H9 (cell line): ENCODE results near the gene AK8. TPM values are rescaled to one million over a fixed set of nuclear protein-coding genes. Genes with fewer than 3 reads are reported as not detected.

ENCODE experiments used
- DNase-seq: peaks from one replicate; pipeline ENCODE4 v3.0.0-alpha.2; 2017
- H2AFZ ChIP-seq: one replicate; pipeline ENCODE4 v1.6.1; 2013; ENCODE audit warnings: mild to moderate bottlenecking, low read length, control low read depth, moderate library complexity
- H2AK5ac ChIP-seq: 2 replicates; pipeline ENCODE4 v1.6.1; 2013; ENCODE audit warnings: low read length, control low read depth, mixed read lengths; ENCODE audit not compliant: insufficient read length
- H2BK120ac ChIP-seq: one replicate; pipeline ENCODE4 v1.6.1; 2013; ENCODE audit warnings: low read depth, mild to moderate bottlenecking, low read length, control low read depth, inconsistent platforms; ENCODE audit not compliant: poor library complexity, severe bottlenecking
- H2BK12ac ChIP-seq: 2 replicates; pipeline ENCODE4 v1.6.1; 2013; ENCODE audit warnings: low read length, control low read depth, mixed read lengths, low read depth; ENCODE audit not compliant: insufficient read length
- H2BK15ac ChIP-seq: 2 replicates; pipeline ENCODE4 v1.6.1; 2013; ENCODE audit warnings: low read depth, low read length, control low read depth
- H2BK20ac ChIP-seq: one replicate; pipeline ENCODE4 v1.6.1; 2013; ENCODE audit warnings: low read depth, mild to moderate bottlenecking, low read length, control low read depth, inconsistent platforms; ENCODE audit not compliant: poor library complexity, severe bottlenecking
- H2BK5ac ChIP-seq: 2 replicates; pipeline ENCODE4 v1.6.1; 2013; ENCODE audit warnings: low read length, control low read depth, mixed read lengths; ENCODE audit not compliant: insufficient read length
- H3K14ac ChIP-seq: 2 replicates; pipeline ENCODE4 v1.6.1; 2013; ENCODE audit warnings: low read length, control low read depth; ENCODE audit not compliant: insufficient read depth
- H3K18ac ChIP-seq: 2 replicates; pipeline ENCODE4 v1.6.1; 2013; ENCODE audit warnings: low read depth, mild to moderate bottlenecking, mixed read lengths, low read length, control low read depth; ENCODE audit not compliant: insufficient read length
- H3K23ac ChIP-seq: 2 replicates; pipeline ENCODE4 v1.6.1; 2013; ENCODE audit warnings: low read length, control low read depth, mixed read lengths, low read depth; ENCODE audit not compliant: insufficient read length
- H3K23me2 ChIP-seq: 2 replicates; pipeline ENCODE4 v1.6.1; 2013; ENCODE audit warnings: low read depth, mild to moderate bottlenecking, mixed read lengths, low read length, control low read depth; ENCODE audit not compliant: insufficient read length, poor library complexity, severe bottlenecking
- H3K27ac ChIP-seq: 2 replicates; pipeline ENCODE4 v1.5.1; 2013; ENCODE audit warnings: low read length, control low read depth, mixed read lengths, low read depth; ENCODE audit not compliant: insufficient read length
- H3K27me3 ChIP-seq: 2 replicates; pipeline ENCODE4 v1.6.1; 2013; ENCODE audit warnings: low read length, control low read depth, inconsistent platforms; ENCODE audit not compliant: insufficient read depth
- H3K4ac ChIP-seq: 2 replicates; pipeline ENCODE4 v1.6.1; 2013; ENCODE audit warnings: low read depth, mild to moderate bottlenecking, control low read depth, inconsistent platforms, low read length, moderate library complexity
- H3K4me1 ChIP-seq: 2 replicates; pipeline ENCODE4 v1.6.1; 2013; ENCODE audit warnings: low read length, control low read depth, inconsistent platforms; ENCODE audit not compliant: insufficient read depth
- H3K4me2 ChIP-seq: 2 replicates; pipeline ENCODE4 v1.6.1; 2013; ENCODE audit warnings: low read length, control low read depth, mixed read lengths; ENCODE audit not compliant: insufficient read length, insufficient read depth
- H3K56ac ChIP-seq: 2 replicates; pipeline ENCODE4 v1.6.1; 2013; ENCODE audit warnings: low read depth, mild to moderate bottlenecking, mixed read lengths, low read length, control low read depth; ENCODE audit not compliant: insufficient read length
- H3K79me1 ChIP-seq: 2 replicates; pipeline ENCODE4 v1.6.1; 2013; ENCODE audit warnings: low read depth, mild to moderate bottlenecking, moderate library complexity, low read length, control low read depth, inconsistent platforms; ENCODE audit not compliant: insufficient read depth, poor library complexity, severe bottlenecking
- H3K79me2 ChIP-seq: 2 replicates; pipeline ENCODE4 v1.6.1; 2013; ENCODE audit warnings: low read length, control low read depth, inconsistent platforms; ENCODE audit not compliant: insufficient read depth
- H3K9ac ChIP-seq: 2 replicates; pipeline ENCODE4 v1.6.1; 2013; ENCODE audit warnings: low read length, control low read depth, mixed read lengths; ENCODE audit not compliant: insufficient read length; ENCODE audit errors: extremely low read depth
- H3K9me3 ChIP-seq: one replicate; pipeline ENCODE4 v1.6.1; 2013; ENCODE audit warnings: low read depth, low read length, inconsistent platforms; ENCODE audit not compliant: control insufficient read depth
- H3T11ph ChIP-seq: one replicate; pipeline ENCODE4 v1.6.1; 2013; ENCODE audit warnings: mild to moderate bottlenecking, low read length, control low read depth, inconsistent platforms
- H4K20me1 ChIP-seq: one replicate; pipeline ENCODE4 v1.6.1; 2013; ENCODE audit not compliant: control insufficient read depth, insufficient read length, insufficient read depth
- H4K5ac ChIP-seq: 2 replicates; pipeline ENCODE4 v1.6.1; 2013; ENCODE audit warnings: low read depth, mild to moderate bottlenecking, mixed read lengths, low read length, control low read depth; ENCODE audit not compliant: insufficient read length
- H4K8ac ChIP-seq: replicated peaks from 2 replicates; pipeline ENCODE4 v1.6.1; 2013; ENCODE audit warnings: low read length, control low read depth, mixed read lengths, low read depth; ENCODE audit not compliant: insufficient read length
- H4K91ac ChIP-seq: 2 replicates; pipeline ENCODE4 v1.6.1; 2013; ENCODE audit warnings: low read depth, mild to moderate bottlenecking, moderate library complexity, mixed read lengths, low read length, control low read depth; ENCODE audit not compliant: insufficient read length
- H3K27ac Mint-ChIP-seq, 3 experiments: 2 replicates in 2 of 3; 3 replicates in 1 of 3; pipeline ENCODE4 v1.8.0; 2020 to 2021; ENCODE audit warnings: mixed read lengths in 3 of 3, mild to moderate bottlenecking in 1 of 3, moderate library complexity in 1 of 3
- H3K27me3 Mint-ChIP-seq: 2 replicates; pipeline ENCODE4 v1.8.0; 2021; ENCODE audit warnings: low read depth, mild to moderate bottlenecking, moderate library complexity, mixed read lengths
- H3K36me3 Mint-ChIP-seq, 3 experiments: 2 replicates in 2 of 3; 3 replicates in 1 of 3; pipeline ENCODE4 v1.8.0; 2020 to 2021; ENCODE audit warnings: low read depth in 3 of 3, mixed read lengths in 3 of 3; ENCODE audit not compliant: insufficient read depth in 1 of 3
- H3K4me1 Mint-ChIP-seq, 2 experiments: 2 replicates each; pipeline ENCODE4 v1.8.0; 2020; ENCODE audit warnings: mixed read lengths in 2 of 2
- H3K4me3 Mint-ChIP-seq, 2 experiments: 2 replicates in 1 of 2; 3 replicates in 1 of 2; pipeline ENCODE4 v1.8.0; 2020 to 2021; ENCODE audit warnings: mild to moderate bottlenecking in 2 of 2, mixed read lengths in 2 of 2, moderate library complexity in 1 of 2
- H3K9me3 Mint-ChIP-seq, 2 experiments: 2 replicates in 1 of 2; 3 replicates in 1 of 2; pipeline ENCODE4 v1.8.0; 2020; ENCODE audit warnings: mild to moderate bottlenecking in 2 of 2, mixed read lengths in 2 of 2, moderate library complexity in 1 of 2
- CTCF ChIP-seq: fragments of 200-600 bp; sonication (generic); conservative IDR thresholded peaks from 3 replicates; pipeline ENCODE4 v1.8.0; 2021; ENCODE audit warnings: antibody characterized with exemption, mild to moderate bottlenecking
- WGBS: extraction: QIAGEN DNeasy Blood & Tissue Kit; methylation state at CpG from one replicate; pipeline ENCODE4 v1.1.7; 2013; ENCODE audit warnings: missing lambda C conversion rate, low lambda C conversion rate, mixed read lengths; ENCODE audit not compliant: insufficient read length; ENCODE audit errors: extremely low coverage; 5-methylcytosine and 5-hydroxymethylcytosine counted together
- total RNA-seq: library from RNA; stranded (reverse); gene quantifications from 2 replicates; pipeline ENCODE4 v1.2.1, GENCODE V29; 2021

AK8 gene
- total RNA-seq, 1 experiment from 2014 or later: 0.44 TPM

GRCh38 chr9:132791699-132792240, 86.3 kb downstream of the AK8 start:
- Histone ChIP-seq H3K23ac (no peak overlapping the region), H3K4ac (no peak overlapping the region), H2BK20ac (no peak overlapping the region), H2BK5ac (no peak overlapping the region), H4K8ac (no peak overlapping the region), H4K5ac (no peak overlapping the region), H3K18ac (no peak overlapping the region), H3K23me2 (no peaks in the 10 kb centered on the region), H3K9me3 (no peaks in the 10 kb centered on the region), H3K56ac (no peak overlapping the region), H4K91ac (no peak overlapping the region), H3K27ac (no peak overlapping the region), H2BK12ac (no peak overlapping the region), H2BK120ac (no peak overlapping the region), H3K14ac (no peak overlapping the region), H3K4me2 (no peak overlapping the region), H2AFZ (no peak overlapping the region), H3K27me3 (peaks cover 23% of the 10 kb centered on the region; the same call in 1 of the 2 replicates), H3K4me1 (no peaks in the 10 kb centered on the region), H4K20me1 (no peaks in the 10 kb centered on the region), H2AK5ac (no peak overlapping the region), H3T11ph (no peak overlapping the region), H3K79me1 (no peaks in the 10 kb centered on the region), H3K79me2 (no peaks in the 10 kb centered on the region), H2BK15ac (no peak overlapping the region), H3K9ac (no peak overlapping the region)
- Mint-ChIP-seq H3K27ac (no peak overlapping the region; a peak in 1 of 7 replicates), H3K27me3 (peaks cover 97% of the 10 kb centered on the region), H3K4me1 (no peaks in the 10 kb centered on the region), H3K9me3 (peaks cover 16% of the 10 kb centered on the region in 2 experiments), H3K36me3 (no peaks in the 10 kb centered on the region; a peak in 2 of 7 replicates), H3K4me3 (no peak overlapping the region)
- no peak for TF ChIP-seq CTCF
- WGBS: no CpG with 5 or more reads among the region's 5 CpGs
- no peak for DNase-seq
